GM19468 (cell line): ENCODE results near the gene GIN1.
"Not testable (repeated sequence)": the region's sequence is repeated elsewhere in the genome, so short reads cannot be mapped to it uniquely, and the experiment has no call there.

Experiments used
- ATAC-seq: cut with Tn5 transposase; IDR thresholded peaks from one replicate; pipeline ENCODE4 v1.9.1; 2021; ENCODE audit warnings: mild to moderate bottlenecking, moderate library complexity, moderate number of reproducible peaks; ENCODE audit not compliant: unreplicated experiment; ENCODE audit errors: extremely low read depth

GIN1 gene

GRCh38 chr5:103046706-103047105 is 73.2 kb downstream of the GIN1 start:
- not testable (repeated sequence) for ATAC-seq

- no peak for ATAC-seq
Measured at GRCh38 chr5:103041071-103041676, 78.8 kb downstream of the GIN1 start.

- no peak for ATAC-seq
Measured at GRCh38 chr5:103037673-103038455, 82.1 kb downstream of the GIN1 start.

- no peak for ATAC-seq
Measured at GRCh38 chr5:103036601-103037000, 83.3 kb downstream of the GIN1 start.
